GM21737 (cell line): ENCODE results near the gene PCSK5.

Experiments used
- ATAC-seq: cut with Tn5 transposase; IDR thresholded peaks from one replicate; pipeline ENCODE4 v1.9.1; 2021; ENCODE audit warnings: mild to moderate bottlenecking, moderate library complexity; ENCODE audit not compliant: unreplicated experiment

Gene PCSK5

DNA sequence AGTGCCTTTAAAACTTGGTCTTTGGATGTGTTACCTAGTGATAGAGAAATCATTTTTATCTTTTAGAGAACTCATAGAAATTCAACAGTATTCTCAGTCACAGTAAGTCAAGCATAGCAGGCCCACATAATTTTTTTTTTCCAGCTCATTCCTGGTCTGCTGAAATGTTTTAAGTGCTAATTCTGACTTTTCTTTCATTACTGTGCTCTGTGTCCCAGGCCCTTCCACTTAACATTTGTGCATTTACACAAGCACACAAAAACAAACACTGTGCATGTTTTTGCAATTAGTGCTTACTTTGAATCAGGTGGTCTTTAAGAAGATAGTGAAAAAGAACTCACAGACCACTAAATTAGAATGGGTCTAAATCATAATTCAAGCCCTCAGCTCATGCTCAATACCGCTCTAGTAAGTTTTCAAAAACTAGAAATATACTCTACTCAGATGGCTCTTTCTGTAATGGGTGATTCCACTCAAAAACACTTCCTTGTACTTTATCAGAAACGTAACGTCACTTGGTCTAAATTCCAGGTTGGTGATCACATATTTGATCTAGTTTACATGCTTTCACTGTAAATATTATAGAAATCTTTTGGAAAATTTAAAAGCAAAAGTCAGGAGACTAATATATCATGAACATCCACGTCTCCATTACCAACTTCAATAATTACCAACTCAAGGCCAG, 107.8 kb downstream of the PCSK5 start:
- no peak for ATAC-seq

DNA sequence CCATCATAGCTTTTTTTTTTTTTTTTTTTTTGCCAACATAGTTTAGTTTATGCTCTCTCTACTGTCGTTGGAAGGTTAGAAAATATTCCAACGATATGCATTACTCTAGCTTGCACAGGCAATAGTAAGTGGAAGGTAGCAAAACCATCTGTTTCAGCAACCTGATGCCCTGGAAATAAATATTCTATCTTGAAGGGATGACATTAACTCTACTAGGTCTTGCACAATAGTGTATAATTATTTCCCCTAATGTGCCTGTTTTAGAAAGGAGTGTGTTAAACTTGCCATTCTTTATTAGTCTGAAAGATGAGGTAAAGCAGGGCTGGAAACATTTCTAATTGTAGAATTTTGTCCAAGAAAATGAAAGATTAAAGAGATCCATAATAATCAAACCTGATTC, 111.0 kb downstream of the PCSK5 start:
- ATAC-seq, result no peak

- no peak for ATAC-seq
These were observed 112.6 kb downstream of the PCSK5 start for GRCh38 chr9:76003041-76003440.

DNA sequence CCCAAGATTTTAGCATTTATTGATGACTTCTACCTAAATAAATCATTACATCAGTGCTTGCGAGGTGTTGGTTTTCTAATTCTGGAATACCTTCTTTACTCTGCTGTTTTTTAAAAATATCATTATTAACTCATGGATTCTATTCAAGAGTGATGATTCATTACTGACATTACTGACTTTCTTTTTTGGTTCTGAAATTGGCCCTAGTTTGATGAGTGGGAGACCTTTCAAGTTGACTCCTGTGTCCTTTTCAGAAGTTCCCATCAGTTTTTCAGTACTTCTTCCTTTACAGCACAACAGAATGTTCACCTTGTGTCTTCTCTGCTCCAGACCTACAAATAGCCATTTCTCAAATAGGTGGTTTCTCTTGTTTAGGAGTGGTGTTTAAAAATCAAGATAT, 114.1 kb downstream of the PCSK5 start:
- ATAC-seq, result no peak

- no peak for ATAC-seq
These were observed 117.5 kb downstream of the PCSK5 start for GRCh38 chr9:76007935-76008334.

DNA sequence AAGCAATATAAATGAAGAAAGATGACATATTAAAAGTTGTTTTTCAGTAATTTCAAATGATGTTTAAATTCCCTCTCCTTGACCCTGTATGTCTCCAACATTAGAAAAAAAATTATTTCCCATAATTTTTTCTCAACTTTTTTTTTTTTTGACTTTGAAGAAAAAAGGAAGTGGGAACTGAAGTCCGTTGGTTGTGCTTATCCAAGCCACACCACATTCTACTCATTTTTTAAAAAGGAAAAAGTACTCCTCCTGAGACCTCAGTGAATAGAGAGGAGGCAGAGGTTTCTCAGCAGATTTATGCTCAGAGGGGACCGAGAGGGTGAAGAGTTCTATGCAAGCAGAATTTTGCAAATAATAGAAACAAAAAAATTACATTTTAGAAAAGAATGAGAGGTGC, 123.3 kb downstream of the PCSK5 start:
- ATAC-seq, result no peak

DNA sequence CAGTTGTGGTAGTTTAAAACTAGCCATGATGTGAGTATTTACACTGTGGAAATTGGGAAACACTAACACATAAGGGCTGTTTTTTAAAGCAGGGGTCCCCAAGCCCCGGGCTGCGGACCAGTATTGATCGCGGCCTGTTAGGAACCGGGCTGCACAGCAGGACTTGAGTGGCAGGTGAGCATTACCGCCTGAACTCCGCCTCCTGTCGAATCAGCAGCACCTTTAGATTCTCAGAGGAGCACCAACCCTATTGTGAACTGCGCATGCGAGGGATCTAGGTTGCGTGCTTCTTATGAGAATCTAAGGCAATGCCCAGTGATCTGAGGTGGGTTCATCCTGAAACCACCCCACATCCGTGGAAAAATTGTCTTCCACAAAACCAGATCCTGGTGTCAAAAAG, 127.8 kb downstream of the PCSK5 start:
- ATAC-seq, result no peak

DNA sequence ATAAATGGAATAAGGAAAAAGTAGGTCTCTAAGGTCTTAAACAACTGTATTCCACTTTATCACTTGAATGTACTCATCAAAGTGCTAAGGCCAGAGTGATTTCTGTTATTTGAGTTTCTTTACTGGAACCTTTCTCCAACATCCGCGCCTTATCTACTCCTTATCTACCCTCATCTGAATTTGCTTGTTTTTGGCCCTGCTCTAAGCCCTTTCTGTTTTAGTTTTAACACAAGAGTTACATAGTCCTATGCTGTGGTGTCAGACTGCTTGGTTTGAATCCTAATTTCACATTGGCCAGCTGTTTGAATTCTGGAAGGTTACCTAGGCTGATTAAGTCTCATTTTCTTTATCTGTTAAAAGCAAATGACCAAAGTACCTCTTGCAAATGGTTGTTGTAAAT, 128.3 kb downstream of the PCSK5 start:
- ATAC-seq, result no peak

- ATAC-seq, result no peak
These were observed 130.2 kb downstream of the PCSK5 start for GRCh38 chr9:76020652-76021051.

DNA sequence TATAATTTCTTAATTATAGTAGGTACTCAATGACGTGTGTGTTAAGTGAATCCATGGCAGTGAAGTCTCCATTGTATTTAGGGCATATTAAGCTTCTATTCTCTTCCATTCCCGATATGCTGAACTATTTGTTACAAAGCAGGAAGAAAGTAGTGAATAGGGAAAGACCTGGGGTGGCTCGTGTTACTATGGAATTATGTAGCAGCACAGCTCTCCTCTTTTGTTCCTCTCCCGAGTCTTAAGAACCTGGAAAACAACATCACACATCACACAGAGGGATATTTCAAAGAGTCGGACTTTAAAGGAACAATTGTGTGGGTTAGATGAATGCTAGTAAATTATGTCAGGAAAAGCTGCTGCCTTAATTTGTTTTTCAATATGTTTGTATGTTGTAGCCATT, 131.8 kb downstream of the PCSK5 start:
- no peak for ATAC-seq

GRCh38 chr9:76023715-76024195, 133.3 kb downstream of the PCSK5 start:
- no peak for ATAC-seq

DNA sequence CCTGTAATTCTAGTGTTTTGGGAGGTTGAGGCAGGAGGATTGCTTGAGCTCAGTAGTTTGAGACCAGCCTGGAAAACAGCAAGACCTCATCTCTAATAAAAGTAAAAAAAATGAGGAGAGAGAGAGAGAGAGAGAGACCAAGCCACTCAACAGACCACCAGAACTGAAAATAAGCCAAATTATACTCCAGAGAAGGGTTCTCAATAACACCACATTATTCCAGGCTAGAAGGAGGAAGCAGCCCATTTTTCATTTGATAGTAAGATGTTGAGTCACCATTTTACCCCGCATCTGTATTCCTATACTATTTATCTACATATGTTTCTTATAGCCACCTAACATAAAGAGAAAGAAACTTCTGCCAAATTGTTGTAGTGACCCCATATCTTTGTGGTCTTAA, 134.8 kb downstream of the PCSK5 start:
- no peak for ATAC-seq

DNA sequence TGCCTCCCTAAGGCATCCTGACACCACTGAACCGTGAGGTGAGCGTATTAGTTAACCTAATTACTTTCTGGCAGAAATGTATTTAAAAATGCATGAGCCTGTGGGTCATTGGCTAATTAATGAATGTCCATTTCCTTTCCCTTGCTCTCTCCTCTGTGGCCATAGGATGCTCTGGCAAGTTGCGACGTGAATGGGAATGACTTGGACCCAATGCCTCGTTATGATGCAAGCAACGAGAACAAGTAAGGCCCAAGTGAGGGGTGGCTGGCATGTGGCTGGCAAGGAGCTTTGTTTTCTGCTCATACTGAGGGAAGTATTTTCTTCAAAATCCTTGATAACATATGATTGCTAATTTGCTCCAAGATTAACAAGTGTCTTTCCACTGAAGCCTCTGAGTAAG, 136.3 kb downstream of the PCSK5 start:
- no peak for ATAC-seq

- ATAC-seq, result no peak
These were observed 136.9 kb downstream of the PCSK5 start for GRCh38 chr9:76027416-76027815.

DNA sequence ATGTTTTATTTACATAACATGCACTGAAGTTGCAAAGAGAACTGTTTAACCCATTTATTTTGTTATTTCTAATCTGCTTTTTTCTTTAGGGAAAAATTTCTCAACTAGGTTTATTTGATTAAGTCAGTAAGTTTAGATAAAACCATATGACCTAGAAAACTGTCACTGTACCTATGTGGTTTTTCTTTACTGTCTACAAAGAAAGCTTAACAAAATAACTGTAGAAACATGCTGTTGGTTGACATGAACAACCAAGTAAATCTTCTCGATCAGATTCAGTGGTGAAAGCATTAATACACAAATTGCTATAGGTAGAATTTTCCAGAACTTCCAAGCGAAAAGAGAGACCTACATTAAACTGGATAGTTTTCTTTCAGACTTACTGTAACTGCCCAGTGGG, 137.4 kb downstream of the PCSK5 start:
- ATAC-seq, result no peak

DNA sequence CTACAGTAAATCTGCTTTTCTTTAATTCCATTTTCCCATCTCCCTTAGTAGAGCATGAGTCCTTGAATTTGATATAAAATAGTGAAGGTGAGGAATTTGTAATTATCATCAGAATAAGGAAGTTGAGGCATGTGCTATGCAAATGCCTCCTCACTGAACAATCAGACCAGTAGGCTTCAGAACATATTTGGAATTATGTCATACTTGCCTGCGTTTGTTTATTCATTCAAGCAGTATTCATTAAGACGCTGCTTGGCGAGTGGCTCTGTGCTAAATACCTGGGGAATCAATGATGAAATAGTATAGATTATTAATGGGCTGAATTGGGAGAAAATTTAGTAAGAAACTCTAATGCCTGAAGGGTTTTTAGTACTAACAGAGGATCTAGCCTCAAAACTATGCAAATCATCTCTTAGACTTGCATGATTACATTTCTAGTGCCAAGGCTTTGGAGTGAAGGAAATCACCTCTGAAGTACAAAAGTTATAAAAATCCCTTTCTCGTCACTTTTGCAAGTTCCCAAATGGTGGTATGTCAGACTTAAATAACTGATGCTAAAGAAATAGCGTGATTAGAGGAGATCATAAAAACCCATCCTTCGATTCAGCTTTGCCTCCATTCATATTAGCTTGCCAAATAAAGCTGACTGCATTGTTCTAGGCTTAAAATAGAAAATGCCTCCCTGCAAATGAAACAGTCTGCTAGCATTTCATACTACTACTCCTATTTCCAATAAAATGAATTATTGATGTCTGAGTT, 141.7 kb downstream of the PCSK5 start:
- no peak for ATAC-seq

DNA sequence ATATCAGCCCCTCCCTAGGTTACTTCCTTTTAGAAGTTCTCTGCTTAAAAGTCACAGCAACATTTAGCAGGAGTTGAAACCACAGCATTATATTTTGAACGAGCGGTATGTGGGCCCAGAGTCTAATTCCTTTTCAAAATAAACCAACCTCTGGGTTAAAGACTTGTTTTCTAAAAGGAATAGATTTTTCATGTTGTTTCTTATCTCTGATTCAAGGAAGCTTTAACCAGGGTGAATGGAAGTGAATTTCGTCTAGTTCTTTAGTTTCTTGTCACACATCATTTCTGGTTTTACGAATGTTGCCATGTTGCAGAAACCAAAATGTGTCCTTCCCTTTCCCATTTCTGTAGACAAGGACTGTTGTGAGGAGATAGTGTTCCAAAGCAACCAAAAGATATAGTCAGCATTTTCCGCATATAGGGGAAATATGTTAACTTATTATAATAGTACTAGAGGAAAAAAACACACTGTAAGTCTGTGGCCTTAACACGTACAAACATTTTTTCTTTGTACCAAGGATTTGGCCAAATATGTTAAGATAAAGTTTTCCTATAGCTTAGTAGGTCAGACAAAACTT, 142.4 kb downstream of the PCSK5 start:
- ATAC-seq, result no peak

DNA sequence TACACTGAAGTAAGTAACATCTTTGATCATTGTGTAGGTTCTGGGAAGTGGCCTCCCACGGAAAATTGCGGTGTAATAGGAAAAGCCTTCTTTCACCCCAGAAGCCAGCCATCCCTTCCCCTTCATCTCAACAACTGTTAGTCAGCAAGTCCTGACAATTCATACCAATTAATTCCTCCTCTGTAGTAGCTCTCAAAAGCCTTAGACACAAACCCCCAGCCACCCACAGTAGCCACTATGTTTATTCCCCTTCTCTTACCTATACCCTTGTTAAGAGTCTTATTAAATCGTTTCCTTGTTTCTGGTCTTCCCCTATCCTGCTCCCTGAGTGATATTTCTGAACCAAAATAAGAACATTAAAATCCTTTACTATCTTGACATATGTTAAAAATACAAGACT, 143.6 kb downstream of the PCSK5 start:
- no peak for ATAC-seq

GRCh38 chr9:76036762-76037161, 146.3 kb downstream of the PCSK5 start:
- no peak for ATAC-seq

DNA sequence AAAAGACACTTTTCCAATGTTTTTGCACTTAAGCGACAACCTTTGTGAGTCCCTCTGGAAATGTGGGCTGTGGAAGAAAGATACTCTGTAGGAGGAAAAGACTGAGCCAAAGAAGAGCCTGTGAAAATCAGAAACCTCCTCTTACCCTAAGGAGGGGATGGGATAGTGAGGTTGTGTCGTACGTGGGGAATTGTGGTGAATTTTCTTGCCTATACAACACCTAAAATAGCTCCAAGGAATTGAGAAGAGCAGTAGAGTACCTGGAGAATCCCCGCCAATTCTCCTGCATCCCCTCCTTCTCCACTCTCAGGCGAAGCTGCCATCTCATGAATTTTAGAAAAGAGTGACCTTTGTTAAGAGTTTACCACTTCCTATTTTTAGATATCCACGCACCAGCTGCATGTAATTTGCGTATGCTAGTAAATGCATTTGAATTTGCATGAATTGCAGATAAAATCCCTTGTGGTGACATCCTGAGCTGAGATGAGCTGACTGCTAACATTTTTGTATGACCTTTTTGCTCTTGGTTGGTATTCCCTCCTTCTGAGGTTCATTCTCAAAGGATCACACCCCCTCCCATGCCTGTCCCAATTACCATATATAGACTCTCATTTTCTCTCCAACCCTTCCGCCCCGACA, 147.2 kb downstream of the PCSK5 start:
- no peak for ATAC-seq

- no peak for ATAC-seq
These were observed 148.0 kb downstream of the PCSK5 start for GRCh38 chr9:76038431-76038830.
